Adrenal gland (tissue), 12 donors: ENCODE data around the gene TNS1. TPM values are rescaled to one million over a fixed set of nuclear protein-coding genes. Genes with fewer than 3 reads are reported as not detected.
A peak's percentile ranks its signal among the peaks of the same experiment; 100 is the strongest.

Source experiments
- DNase-seq, 7 donors: peaks; one replicate each; pipeline ENCODE4 v3.0.0-alpha.2; 2019 to 2020
- H3K27ac ChIP-seq, 5 donors: fragments of 200-600 bp; sonication (generic) in 4 of 5; 1 replicate in 3 of 5; 2 replicates in 2 of 5; pipeline versions ENCODE4 v1.5.1 to v1.8.0; 2016 to 2020; ENCODE audit warnings: mild to moderate bottlenecking in 1 of 5
- H3K27me3 ChIP-seq: fragments of 200-600 bp; 2 replicates; pipeline ENCODE4 v1.8.0; 2021
- H3K36me3 ChIP-seq, 2 donors: fragments of 200-600 bp; replicated peaks in 1 of 2; 1 replicate in 1 of 2; 2 replicates in 1 of 2; pipeline versions ENCODE4 v1.5.1 to v1.8.0; 2018 to 2022
- H3K4me1 ChIP-seq, 2 donors: fragments of 200-600 bp; replicated peaks in 1 of 2; 1 replicate in 1 of 2; 2 replicates in 1 of 2; pipeline versions ENCODE4 v1.5.1 to v1.8.0; 2018 to 2021
- H3K4me3 ChIP-seq, 4 donors: fragments of 200-600 bp; sonication (generic) in 3 of 4; one replicate each; pipeline ENCODE4 v1.5.1; 2016 to 2018
- H3K9me3 ChIP-seq, 3 donors: fragments of 200-600 bp; sonication (generic) in 1 of 3; replicated peaks in 1 of 3; 1 replicate in 2 of 3; 2 replicates in 1 of 3; pipeline versions ENCODE4 v1.5.1 to v1.8.0; 2016 to 2021
- CTCF ChIP-seq, 6 experiments: fragments of 450-650 bp in 4 of 6; fragments of 200-600 bp in 2 of 6; sonication (generic) in 1 of 6; IDR thresholded peaks; 1 replicate in 5 of 6; 2 replicates in 1 of 6; pipeline versions ENCODE4 v1.5.1 to v1.8.0; 2016 to 2021; ENCODE audit warnings: antibody characterized with exemption in 6 of 6, mild to moderate bottlenecking in 2 of 6, moderate library complexity in 1 of 6
- POLR2A ChIP-seq, 2 donors: fragments of 450-650 bp; IDR thresholded peaks; one replicate each; pipeline ENCODE4 v1.6.1; 2017; ENCODE audit warnings: antibody characterized with exemption in 2 of 2, mild to moderate bottlenecking in 2 of 2, moderate library complexity in 1 of 2
- WGBS, 4 donors: extraction: QIAGEN DNeasy Blood & Tissue Kit in 2 of 4; methylation state at CpG; one replicate each; pipeline versions ENCODE4 v1.1.5 to v1.1.7; 2013 to 2017; 5-methylcytosine and 5-hydroxymethylcytosine counted together
- intact Hi-C, 2 donors: fragments of 100-400 bp; cut with DNase I; formaldehyde crosslinking; loops; one replicate each; pipeline versions ENCODE4 v1.14.1 to v1.15.0; 2022 to 2023
- polyA plus RNA-seq, 3 donors: library from polyadenylated mRNA; stranded (reverse); fragments of 200-250 nt in 2 of 3; fragments of 350-450 nt in 1 of 3; fragmentation: Illumina TruSeq in 1 of 3; extraction: RNeasy Lipid Tissue Mini Kit (QIAGEN cat#74804) in 1 of 3; gene quantifications; one replicate each; pipeline ENCODE4 v1.2.3, GENCODE V29; 2013 to 2014
- total RNA-seq, 9 donors: library from RNA; depleted of rRNA in 4 of 9; stranded (reverse); fragments of >200 nt in 4 of 9; fragments of 120-200 nt in 1 of 9; fragmentation: NEBNext Ultra II Directional in 1 of 9; extraction: Animal tissue kit (Norgen Biotek cat#: 25700) in 1 of 9; gene quantifications; one replicate each; pipeline versions ENCODE4 v1.1.0 to v1.2.4, GENCODE V29; 2013 to 2023
- donor health status: healthy with polysubstance abuse.
- donor health status: Bipolar disorder and iron deficiency.
- donor health status: DM: yes; HTN: yes; CAD: no.
- donor health status: DM: no; HTN: no; CAD: no.
- donor health status: DM: no; HTN: no; CAD: no.
- donor health status: DM: yes; HTN: yes; CAD: no.

The TNS1 gene
- total and polyA plus RNA-seq, 12 donors, result 34.1 to 341 (median 252) TPM

GRCh38 chr2:217903142-217903858 lies 99.5 kb downstream of the TNS1 start:
- H3K27me3 ChIP-seq, result no peaks in the 10 kb centered on the region
- no peaks in the 10 kb centered on the region for H3K9me3 ChIP-seq
- peak in 1 of 7 donors; percentile 61 for DNase-seq
- peaks cover 78 to 99% of the 10 kb centered on the region in 2 donors for H3K4me1 ChIP-seq
- peak overlapping the region; percentile 88 to 98 (median 95) for H3K27ac ChIP-seq
- 61 to 70% (median 64%) methylated on average over 7 to 8 of the region's 8 CpGs for WGBS, 4 donors
- peaks cover 0 to 45% of the 10 kb centered on the region in 2 donors for H3K36me3 ChIP-seq
- peak overlapping the region in 1 of 4 donors; percentile 8 for H3K4me3 ChIP-seq
- TF ChIP-seq CTCF (IDR thresholded peaks at IDR 0.05) (no peak), POLR2A (IDR thresholded peaks at IDR 0.05) (peak in 1 of 2 donors; percentile 0)
- intact Hi-C loops, result no loop called here

- Histone ChIP-seq H3K4me1 (peaks cover 83 to 99% of the 10 kb centered on the region in 2 donors), H3K36me3 (peaks cover 0 to 52% of the 10 kb centered on the region in 2 donors), H3K4me3 (peak overlapping the region in 1 of 4 donors; percentile 8), H3K27me3 (no peaks in the 10 kb centered on the region), H3K9me3 (no peaks in the 10 kb centered on the region), H3K27ac (peak overlapping the region; percentile 88 to 98 (median 95))
- intact Hi-C loops, result no loop called here
- DNase-seq, result peak; percentile 86 to 98 (median 96)
- 8 to 29% (median 11%) methylated on average over 18 to 19 of the region's 19 CpGs for WGBS, 4 donors
- TF ChIP-seq CTCF (IDR thresholded peaks at IDR 0.05), result no peak
- TF ChIP-seq POLR2A (IDR thresholded peaks at IDR 0.05), result peak in 1 of 2 donors; percentile 60
Observed at GRCh38 chr2:217902379-217903141, 100.2 kb downstream of the TNS1 start.

GRCh38 chr2:217901835-217902378 lies 100.9 kb downstream of the TNS1 start:
- DNase-seq, result peak in 5 of 7 donors; percentile 74 to 82 (median 78)
- 28 to 43% (median 34%) methylated on average over 3 to 5 of the region's 5 CpGs for WGBS, 4 donors
- H3K36me3 ChIP-seq, result peaks cover 0 to 59% of the 10 kb centered on the region in 2 donors
- peak overlapping the region; percentile 88 to 98 (median 95) for H3K27ac ChIP-seq
- H3K9me3 ChIP-seq, result no peaks in the 10 kb centered on the region
- TF ChIP-seq CTCF (IDR thresholded peaks at IDR 0.05) (no peak), POLR2A (IDR thresholded peaks at IDR 0.05) (no peak)
- intact Hi-C loops, result no loop called here
- no peaks in the 10 kb centered on the region for H3K27me3 ChIP-seq
- H3K4me3 ChIP-seq, result peak overlapping the region in 1 of 4 donors; percentile 8
- H3K4me1 ChIP-seq, result peaks cover 80 to 97% of the 10 kb centered on the region in 2 donors

- peaks cover 0 to 64% of the 10 kb centered on the region in 2 donors for H3K36me3 ChIP-seq
- no peaks in the 10 kb centered on the region for H3K9me3 ChIP-seq
- WGBS, 4 donors, result 76 to 89% (median 80%) methylated on average over 2 to 4 of the region's 4 CpGs
- intact Hi-C loops, result no loop called here
- peaks cover 75 to 92% of the 10 kb centered on the region in 2 donors for H3K4me1 ChIP-seq
- TF ChIP-seq POLR2A (IDR thresholded peaks at IDR 0.05) (no peak), CTCF (IDR thresholded peaks at IDR 0.05) (no peak)
- no peaks in the 10 kb centered on the region for H3K27me3 ChIP-seq
- peak overlapping the region; percentile 88 to 98 (median 95) for H3K27ac ChIP-seq
- no peak for DNase-seq
- peak overlapping the region in 1 of 4 donors; percentile 8 for H3K4me3 ChIP-seq
Observed at GRCh38 chr2:217901400-217901799, 101.4 kb downstream of the TNS1 start.
